ENCODE measurements around the gene FGFR2.

The FGFR2 gene

GRCh38 chr10:121609426-121610380 lies 11.5 kb upstream of the FGFR2 start:
- DNase-seq: no peak

GRCh38 chr10:121608469-121609190 lies 10.4 kb upstream of the FGFR2 start:
- peak; percentile 23 for DNase-seq

GRCh38 chr10:121607310-121608055 lies 9.2 kb upstream of the FGFR2 start:
- DNase-seq: no peak

GRCh38 chr10:121605708-121606107 lies 7.5 kb upstream of the FGFR2 start:
- no peak for DNase-seq

- no peak for DNase-seq
These were observed 3.2 kb upstream of the FGFR2 start for GRCh38 chr10:121601458-121601857.

GRCh38 chr10:121600611-121601010 lies 2.4 kb upstream of the FGFR2 start:
- DNase-seq: no peak

GRCh38 chr10:121599947-121600346 lies 1.7 kb upstream of the FGFR2 start:
- DNase-seq: no peak

- no peak for DNase-seq
These were observed 561 bp downstream of the FGFR2 start for GRCh38 chr10:121597504-121598262.

GRCh38 chr10:121596689-121597503 lies 1.3 kb downstream of the FGFR2 start:
- DNase-seq: no peak

GRCh38 chr10:121595806-121596688 lies 2.2 kb downstream of the FGFR2 start:
- no peak for DNase-seq

GRCh38 chr10:121595351-121595805 lies 2.9 kb downstream of the FGFR2 start:
- DNase-seq: no peak

- no peak for DNase-seq
These were observed 3.5 kb downstream of the FGFR2 start for GRCh38 chr10:121594623-121595350.

- no peak for DNase-seq
These were observed 4.2 kb downstream of the FGFR2 start for GRCh38 chr10:121594076-121594475.

GRCh38 chr10:121593281-121594075 lies 4.8 kb downstream of the FGFR2 start:
- DNase-seq: no peak

GRCh38 chr10:121592155-121592890 lies 5.9 kb downstream of the FGFR2 start:
- DNase-seq: no peak

- DNase-seq: no peak
These were observed 7.1 kb downstream of the FGFR2 start for GRCh38 chr10:121591186-121591585.

GRCh38 chr10:121590772-121591171 lies 7.5 kb downstream of the FGFR2 start:
- no peak for DNase-seq

- DNase-seq: no peak
These were observed 8.7 kb downstream of the FGFR2 start for GRCh38 chr10:121589553-121589952.

Measured in activated T-cell treated with anti-CD3 and anti-CD28 coated beads, Interleukin-2, amount 50 U/mL, for 1 hour (primary cell).